OCI-LY3 (cell line): ENCODE results near the gene XDH.
A peak's percentile ranks its signal among the peaks of the same experiment; 100 is the strongest.

Experiments
- H2AFZ ChIP-seq: fragments of 200-600, 300-600 bp; shearing (Covaris generic); 2 replicates; pipeline ENCODE4 v1.6.0; 2014; ENCODE audit warnings: antibody characterized with exemption, low read depth, low read length
- H3K27ac ChIP-seq: fragments of 200-600, 300-600 bp; sonication (generic); 2 replicates; pipeline ENCODE4 v1.5.1; 2014; ENCODE audit warnings: mild to moderate bottlenecking, low read length, moderate library complexity, mixed read lengths
- H3K27me3 ChIP-seq: fragments of 200-600, 300-600 bp; sonication (generic); 2 replicates; pipeline ENCODE4 v1.6.1; 2014; ENCODE audit warnings: low read depth, low read length, mixed read lengths
- H3K36me3 ChIP-seq: fragments of 200-600, 300-600 bp; sonication (generic); replicated peaks from 2 replicates; pipeline ENCODE3; 2014; ENCODE audit warnings: low read depth, low read length, mixed read lengths
- H3K4me1 ChIP-seq: fragments of 300-600, 200-600 bp; sonication (generic); 2 replicates; pipeline ENCODE4 v1.6.1; 2014; ENCODE audit warnings: low read length, mixed read lengths
- H3K4me2 ChIP-seq: fragments of 200-600, 300-600 bp; sonication (generic); 2 replicates; pipeline ENCODE4 v1.6.1; 2014; ENCODE audit warnings: low read length, mixed read lengths
- H3K4me3 ChIP-seq: fragments of 300-600, 200-600 bp; sonication (generic); 2 replicates; pipeline ENCODE4 v1.5.1; 2014; ENCODE audit warnings: antibody characterized with exemption, mild to moderate bottlenecking, low read length, moderate library complexity
- H3K79me2 ChIP-seq: fragments of 300-600, 200-600 bp; shearing (Covaris generic); 2 replicates; pipeline ENCODE4 v1.6.1; 2014; ENCODE audit warnings: mild to moderate bottlenecking, low read length, mixed read lengths
- H3K9ac ChIP-seq: fragments of 300-600, 200-600 bp; shearing (Covaris generic); 2 replicates; pipeline ENCODE4 v1.6.0; 2014; ENCODE audit warnings: mild to moderate bottlenecking, low read length, moderate library complexity
- H3K9me3 ChIP-seq: fragments of 200-600, 300-600 bp; shearing (Covaris generic); 2 replicates; pipeline ENCODE4 v1.6.1; 2014; ENCODE audit warnings: low read length, mixed read lengths; ENCODE audit not compliant: insufficient read depth
- H4K20me1 ChIP-seq: fragments of 200-600, 300-600 bp; sonication (generic); 2 replicates; pipeline ENCODE4 v1.6.1; 2016; ENCODE audit warnings: low read length, mixed read lengths; ENCODE audit not compliant: insufficient read depth
- CTCF ChIP-seq: fragments of 200-600, 300-600 bp; sonication (generic); IDR thresholded peaks from 2 replicates; pipeline ENCODE4 v1.5.1; 2014; ENCODE audit warnings: antibody characterized with exemption, low read length, low read depth
- EZH2phosphoT487 ChIP-seq: fragments of 200-600 bp; shearing (Covaris generic); IDR thresholded peaks from 2 replicates; pipeline ENCODE4 v1.6.1; 2018; ENCODE audit warnings: antibody characterized with exemption, mixed run types, low read depth

Gene XDH

GRCh38 chr2:31297751-31298150 lies 116.8 kb downstream of the XDH start:
- Histone ChIP-seq H3K9ac (no peak overlapping the region), H3K4me2 (no peak overlapping the region), H3K36me3 (no peaks in the 10 kb centered on the region), H3K9me3 (no peaks in the 10 kb centered on the region), H4K20me1 (no peaks in the 10 kb centered on the region), H2AFZ (0 out of 2 replicates have a peak overlapping the region, but pooled peaks have one; percentile 24), H3K4me1 (peaks cover 35% of the 10 kb centered on the region), H3K27me3 (no peaks in the 10 kb centered on the region), H3K4me3 (no peak overlapping the region), H3K79me2 (no peaks in the 10 kb centered on the region), H3K27ac (no peak overlapping the region)
- no peak for TF ChIP-seq CTCF
- TF ChIP-seq EZH2phosphoT487, result no peak

- Histone ChIP-seq H3K4me1 (peaks cover 35% of the 10 kb centered on the region), H3K36me3 (no peaks in the 10 kb centered on the region), H3K9me3 (no peaks in the 10 kb centered on the region), H3K4me2 (no peak overlapping the region), H2AFZ (no peak overlapping the region), H3K27me3 (no peaks in the 10 kb centered on the region), H3K79me2 (no peaks in the 10 kb centered on the region), H3K27ac (no peak overlapping the region), H3K9ac (no peak overlapping the region), H3K4me3 (no peak overlapping the region), H4K20me1 (no peaks in the 10 kb centered on the region)
- TF ChIP-seq CTCF, result no peak
- no peak for TF ChIP-seq EZH2phosphoT487
Observed at GRCh38 chr2:31296641-31297287, 117.8 kb downstream of the XDH start.

- H3K4me1 ChIP-seq, result peaks cover 29% of the 10 kb centered on the region
- H3K27me3 ChIP-seq, result no peaks in the 10 kb centered on the region
- H4K20me1 ChIP-seq, result no peaks in the 10 kb centered on the region
- H3K27ac ChIP-seq, result peak overlapping the region; percentile 48
- H3K9me3 ChIP-seq, result no peaks in the 10 kb centered on the region
- no peaks in the 10 kb centered on the region for H3K79me2 ChIP-seq
- no peak overlapping the region for H2AFZ ChIP-seq
- H3K4me2 ChIP-seq, result peak overlapping the region; percentile 60
- H3K36me3 ChIP-seq, result no peaks in the 10 kb centered on the region
- H3K9ac ChIP-seq, result no peak overlapping the region
- TF ChIP-seq CTCF (no peak), EZH2phosphoT487 (no peak)
- H3K4me3 ChIP-seq, result no peak overlapping the region; the same call in 1 of the 2 replicates
Observed at GRCh38 chr2:31294196-31294595, 120.3 kb downstream of the XDH start.

GRCh38 chr2:31287654-31288053 lies 126.9 kb downstream of the XDH start:
- Histone ChIP-seq H3K9ac (no peak overlapping the region), H3K4me2 (no peak overlapping the region), H3K36me3 (no peaks in the 10 kb centered on the region), H3K27me3 (no peaks in the 10 kb centered on the region), H3K27ac (no peak overlapping the region), H3K79me2 (no peaks in the 10 kb centered on the region), H2AFZ (no peak overlapping the region), H3K4me3 (no peak overlapping the region), H3K4me1 (peaks cover 3% of the 10 kb centered on the region; the same call in 1 of the 2 replicates), H3K9me3 (no peaks in the 10 kb centered on the region), H4K20me1 (no peaks in the 10 kb centered on the region)
- TF ChIP-seq CTCF, result no peak
- TF ChIP-seq EZH2phosphoT487, result no peak
